Activated CD4-positive, alpha-beta memory T cell treated with anti-CD3 and anti-CD28 coated beads, Interleukin-2, amount 10 ng/mL, durations not matched to agents 7 days and 5 days (primary cell): ENCODE data around the gene GRK4. TPM values are rescaled to one million over a fixed set of nuclear protein-coding genes. Genes with fewer than 3 reads are reported as not detected.
A peak's percentile ranks its signal among the peaks of the same experiment; 100 is the strongest.
"Not testable (repeated sequence)": the region's sequence is repeated elsewhere in the genome, so short reads cannot be mapped to it uniquely, and the experiment has no call there.

Experiments
- CTCF ChIA-PET: fragments of 350-600 bp; sonication (Branson Sonifier 250); formaldehyde crosslinking; loops from one replicate; lab custom pipeline; 2021; ENCODE audit warnings: antibody characterized with exemption, inconsistent platforms; lab: Charles Lee
- POLR2A ChIA-PET: fragments of 350-600 bp; sonication (Branson Sonifier 250); formaldehyde crosslinking; loops from one replicate; lab custom pipeline; 2021; ENCODE audit warnings: antibody characterized with exemption; lab: Charles Lee
- DNase-seq: peaks from one replicate; pipeline ENCODE4 v3.0.0-alpha.2; 2020
- H3K27ac Mint-ChIP-seq: one replicate; pipeline ENCODE4 v1.8.0; 2021; ENCODE audit warnings: mild to moderate bottlenecking, mixed read lengths
- H3K27me3 Mint-ChIP-seq: one replicate; pipeline ENCODE4 v1.8.0; 2021; ENCODE audit warnings: mixed read lengths
- H3K36me3 Mint-ChIP-seq: one replicate; pipeline ENCODE4 v1.8.0; 2021; ENCODE audit warnings: low read depth, mixed read lengths
- H3K4me1 Mint-ChIP-seq: one replicate; pipeline ENCODE4 v1.8.0; 2021; ENCODE audit warnings: mixed read lengths
- H3K4me3 Mint-ChIP-seq: one replicate; pipeline ENCODE4 v1.8.0; 2021; ENCODE audit warnings: mild to moderate bottlenecking, mixed read lengths
- H3K9me3 Mint-ChIP-seq: one replicate; pipeline ENCODE4 v1.8.0; 2021; ENCODE audit warnings: mixed read lengths
- total RNA-seq, 2 experiments: library from RNA; stranded (reverse); gene quantifications; one replicate each; pipeline ENCODE4 v1.2.3, GENCODE V29; 2021

The GRK4 gene
- total RNA-seq, 2 experiments from 2014 or later = 3.1 to 3.6 TPM

GRCh38 chr4:3046162-3046561, 82.8 kb downstream of the GRK4 start:
- Mint-ChIP-seq H3K36me3 (peaks cover 21% of the 10 kb centered on the region), H3K27me3 (peaks cover 23% of the 10 kb centered on the region), H3K9me3 (peaks cover 10% of the 10 kb centered on the region), H3K4me3 (no peak overlapping the region), H3K27ac (no peak overlapping the region), H3K4me1 (peaks cover 61% of the 10 kb centered on the region)
- POLR2A ChIA-PET = interaction anchor here (1.1 to 1.9 kb wide), 3 partner anchors 83 to 156 kb away, joined by 3 to 5 read pairs (median 5); partner anchors contain the start of genes GRK4 and NOP14
- no peak for DNase-seq
- CTCF ChIA-PET = interaction anchor here (1.0 to 2.1 kb wide), 2 partner anchors 61 to 83 kb away, joined by 3 to 9 read pairs; partner anchors contain the start of genes GRK4 and NOP14

GRCh38 chr4:3046623-3047022, 83.3 kb downstream of the GRK4 start:
- peaks cover 57% of the 10 kb centered on the region for H3K4me1 Mint-ChIP-seq
- H3K27me3 Mint-ChIP-seq = peaks cover 27% of the 10 kb centered on the region
- no peak overlapping the region for H3K27ac Mint-ChIP-seq
- H3K36me3 Mint-ChIP-seq = peaks cover 21% of the 10 kb centered on the region
- DNase-seq = no peak
- no peak overlapping the region for H3K4me3 Mint-ChIP-seq
- H3K9me3 Mint-ChIP-seq = peaks cover 10% of the 10 kb centered on the region
- POLR2A ChIA-PET = no interaction called here
- CTCF ChIA-PET = interaction anchor here (0.8 to 2.1 kb wide), 3 partner anchors 60 to 84 kb away, joined by 3 to 9 read pairs (median 3); partner anchors contain the start of genes GRK4 and NOP14

GRCh38 chr4:3047464-3048286, 84.3 kb downstream of the GRK4 start:
- Mint-ChIP-seq H3K27me3 (peaks cover 29% of the 10 kb centered on the region), H3K4me3 (peak overlapping the region; percentile 48), H3K27ac (peak overlapping the region; percentile 27), H3K9me3 (peaks cover 10% of the 10 kb centered on the region), H3K4me1 (peaks cover 46% of the 10 kb centered on the region), H3K36me3 (peaks cover 18% of the 10 kb centered on the region)
- CTCF ChIA-PET = interaction anchor here (0.8 kb wide), 1 partner anchor 79 kb away, joined by 3 read pairs; no protein-coding TSS in a partner anchor
- peak; percentile 87 for DNase-seq
- POLR2A ChIA-PET = interaction anchor here (1.3 kb wide), 1 partner anchor 27 kb away, joined by 3 read pairs; the partner anchor contains the start of genes HTT and HTT-AS

- peaks cover 29% of the 10 kb centered on the region for H3K27me3 Mint-ChIP-seq
- DNase-seq, CTCF ChIA-PET, H3K4me3 Mint-ChIP-seq, H3K27ac Mint-ChIP-seq, POLR2A ChIA-PET: not testable (repeated sequence)
- H3K9me3 Mint-ChIP-seq = peaks cover 13% of the 10 kb centered on the region
- peaks cover 17% of the 10 kb centered on the region for H3K4me1 Mint-ChIP-seq
- H3K36me3 Mint-ChIP-seq = peaks cover 14% of the 10 kb centered on the region
Observed at GRCh38 chr4:3051141-3051897, 87.9 kb downstream of the GRK4 start.

- CTCF ChIA-PET = no interaction called here
Observed at GRCh38 chr4:3054169-3054759, 90.9 kb downstream of the GRK4 start.

GRCh38 chr4:3059943-3060342, 96.6 kb downstream of the GRK4 start:
- CTCF ChIA-PET = interaction anchor here (2.1 kb wide), 1 partner anchor 22 kb away, joined by 6 read pairs; no protein-coding TSS in a partner anchor

More at GRCh38 chr4:3054169-3054759, 90.9 kb downstream of the GRK4 start:
- no peaks in the 10 kb centered on the region for H3K4me1 Mint-ChIP-seq
- H3K27ac Mint-ChIP-seq = no peak overlapping the region
- POLR2A ChIA-PET = no interaction called here
- peaks cover 21% of the 10 kb centered on the region for H3K27me3 Mint-ChIP-seq
- peaks cover 18% of the 10 kb centered on the region for H3K9me3 Mint-ChIP-seq
- H3K36me3 Mint-ChIP-seq = peaks cover 12% of the 10 kb centered on the region
- DNase-seq = no peak
- H3K4me3 Mint-ChIP-seq = no peak overlapping the region

GRCh38 chr4:3060946-3061345, 97.6 kb downstream of the GRK4 start:
- H3K27me3 Mint-ChIP-seq = peaks cover 9% of the 10 kb centered on the region
- peaks cover 9% of the 10 kb centered on the region for H3K9me3 Mint-ChIP-seq
- ChIA-PET CTCF (no interaction called here), POLR2A (no interaction called here)
- no peak overlapping the region for H3K27ac Mint-ChIP-seq
- no peak overlapping the region for H3K4me3 Mint-ChIP-seq
- H3K4me1 Mint-ChIP-seq = no peaks in the 10 kb centered on the region
- no peak for DNase-seq
- H3K36me3 Mint-ChIP-seq = peaks cover 2% of the 10 kb centered on the region

More at GRCh38 chr4:3059943-3060342, 96.6 kb downstream of the GRK4 start:
- H3K4me1 Mint-ChIP-seq = no peaks in the 10 kb centered on the region
- H3K9me3 Mint-ChIP-seq = peaks cover 15% of the 10 kb centered on the region
- H3K4me3 Mint-ChIP-seq = no peak overlapping the region
- H3K27me3 Mint-ChIP-seq = peaks cover 7% of the 10 kb centered on the region
- DNase-seq = no peak
- peaks cover 9% of the 10 kb centered on the region for H3K36me3 Mint-ChIP-seq
- no peak overlapping the region for H3K27ac Mint-ChIP-seq
- POLR2A ChIA-PET = no interaction called here

GRCh38 chr4:3062471-3062870, 99.1 kb downstream of the GRK4 start:
- H3K9me3 Mint-ChIP-seq = no peaks in the 10 kb centered on the region
- no peaks in the 10 kb centered on the region for H3K4me1 Mint-ChIP-seq
- DNase-seq = no peak
- H3K4me3 Mint-ChIP-seq = no peak overlapping the region
- no peaks in the 10 kb centered on the region for H3K36me3 Mint-ChIP-seq
- ChIA-PET POLR2A (no interaction called here), CTCF (no interaction called here)
- H3K27ac Mint-ChIP-seq = no peak overlapping the region
- H3K27me3 Mint-ChIP-seq = peaks cover 9% of the 10 kb centered on the region

- no peak overlapping the region for H3K4me3 Mint-ChIP-seq
- ChIA-PET POLR2A (no interaction called here), CTCF (no interaction called here)
- no peaks in the 10 kb centered on the region for H3K36me3 Mint-ChIP-seq
- H3K27ac Mint-ChIP-seq = no peak overlapping the region
- H3K27me3 Mint-ChIP-seq = peaks cover 2% of the 10 kb centered on the region
- no peaks in the 10 kb centered on the region for H3K4me1 Mint-ChIP-seq
- DNase-seq = no peak
- no peaks in the 10 kb centered on the region for H3K9me3 Mint-ChIP-seq
Observed at GRCh38 chr4:3065551-3065950, 102.2 kb downstream of the GRK4 start.

- no peak overlapping the region for H3K27ac Mint-ChIP-seq
- ChIA-PET POLR2A (no interaction called here), CTCF (no interaction called here)
- peaks cover 2% of the 10 kb centered on the region for H3K27me3 Mint-ChIP-seq
- no peak for DNase-seq
- H3K4me1 Mint-ChIP-seq = no peaks in the 10 kb centered on the region
- H3K9me3 Mint-ChIP-seq = no peaks in the 10 kb centered on the region
- H3K36me3 Mint-ChIP-seq = no peaks in the 10 kb centered on the region
- no peak overlapping the region for H3K4me3 Mint-ChIP-seq
Observed at GRCh38 chr4:3066836-3067400, 103.5 kb downstream of the GRK4 start.

GRCh38 chr4:3067473-3068001, 104.2 kb downstream of the GRK4 start:
- H3K4me3 Mint-ChIP-seq = no peak overlapping the region

GRCh38 chr4:3069661-3070199, 106.4 kb downstream of the GRK4 start:
- H3K27ac Mint-ChIP-seq = no peak overlapping the region
- no peaks in the 10 kb centered on the region for H3K36me3 Mint-ChIP-seq
- DNase-seq = no peak
- peaks cover 2% of the 10 kb centered on the region for H3K27me3 Mint-ChIP-seq
- POLR2A ChIA-PET = interaction anchor here (0.7 kb wide), 1 partner anchor 28 kb away, joined by 3 read pairs; no protein-coding TSS in a partner anchor
- H3K9me3 Mint-ChIP-seq = no peaks in the 10 kb centered on the region
- H3K4me3 Mint-ChIP-seq = no peak overlapping the region
- no peaks in the 10 kb centered on the region for H3K4me1 Mint-ChIP-seq
- CTCF ChIA-PET = no interaction called here

More at GRCh38 chr4:3067473-3068001, 104.2 kb downstream of the GRK4 start:
- Mint-ChIP-seq H3K9me3 (no peaks in the 10 kb centered on the region), H3K4me1 (no peaks in the 10 kb centered on the region), H3K27ac (no peak overlapping the region), H3K36me3 (no peaks in the 10 kb centered on the region), H3K27me3 (peaks cover 2% of the 10 kb centered on the region)
- CTCF ChIA-PET = no interaction called here
- POLR2A ChIA-PET = no interaction called here
- DNase-seq = no peak
